AG09319 (cell line): ENCODE results near the gene CD44.

Experiments used
- DNase-seq: peaks from one replicate; pipeline ENCODE4 v3.0.0-alpha.2; 2010; ENCODE audit warnings: low read depth; ENCODE audit errors: extremely low read depth
- CTCF ChIP-seq: IDR thresholded peaks from 2 replicates; pipeline ENCODE4 v1.5.1; 2011; ENCODE audit warnings: low read depth, mild to moderate bottlenecking, inconsistent platforms, low read length, moderate library complexity

Gene CD44

DNA sequence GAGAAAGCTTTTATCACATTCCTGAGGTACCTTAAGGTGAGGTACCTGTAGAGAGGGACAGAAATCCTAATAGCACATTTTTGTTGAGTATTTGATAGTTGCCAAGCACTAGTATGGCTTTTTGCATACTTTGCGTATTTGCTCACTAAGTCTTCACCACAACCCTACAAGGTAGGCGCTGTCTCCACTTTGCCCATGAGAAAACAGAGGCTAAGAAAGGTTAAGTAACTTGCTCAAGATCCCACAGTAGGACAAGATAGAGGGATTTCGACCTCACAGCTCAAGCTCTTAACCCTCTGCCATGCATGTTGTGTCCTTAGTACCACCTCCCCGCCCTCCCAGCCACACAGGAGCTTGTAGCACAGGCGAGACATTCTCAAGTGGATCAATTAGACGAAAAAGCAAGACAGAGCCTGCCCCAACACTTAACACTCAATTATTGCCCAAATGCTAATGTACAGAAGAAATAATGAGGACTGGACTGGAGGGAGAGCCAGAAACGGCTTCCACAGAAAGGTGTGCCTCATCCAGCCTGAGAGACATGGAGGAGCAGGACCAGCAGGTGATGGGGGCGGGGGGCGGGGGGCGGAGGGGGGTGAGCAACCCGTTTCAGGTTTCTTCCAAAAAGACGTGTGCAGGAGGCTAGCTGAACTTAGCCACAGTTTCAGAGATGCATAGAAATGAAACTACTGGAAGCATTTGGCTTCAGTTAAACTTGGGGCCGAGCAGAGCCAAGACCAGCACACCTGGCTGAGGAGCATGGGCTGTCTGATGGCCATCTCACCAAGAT, 26.7 kb upstream of the CD44 start:
- no peak for TF ChIP-seq CTCF
- no peak for DNase-seq

DNA sequence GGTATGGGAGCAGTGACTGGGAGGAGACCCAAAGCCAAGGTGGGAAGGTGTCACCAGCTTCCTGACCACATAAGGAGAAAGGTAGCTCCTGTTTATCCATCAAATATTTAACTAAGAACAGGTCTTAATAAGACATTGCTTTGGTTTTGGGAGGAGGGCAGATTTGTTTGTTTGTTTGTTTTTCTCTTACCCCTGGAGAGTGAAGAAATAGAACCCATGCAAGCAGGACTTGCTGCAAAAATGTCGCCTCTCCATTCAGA, 26.2 kb upstream of the CD44 start:
- DNase-seq, result no peak

GRCh38 chr11:35114906-35115687, 23.9 kb upstream of the CD44 start:
- TF ChIP-seq CTCF, result no peak
- no peak for DNase-seq

More for the DNA sequence above, 26.2 kb upstream of the CD44 start:
- TF ChIP-seq CTCF, result no peak

GRCh38 chr11:35115688-35116030, 23.3 kb upstream of the CD44 start:
- TF ChIP-seq CTCF, result no peak
- DNase-seq, result no peak

GRCh38 chr11:35116245-35116644, 22.7 kb upstream of the CD44 start:
- TF ChIP-seq CTCF, result no peak
- DNase-seq, result no peak

DNA sequence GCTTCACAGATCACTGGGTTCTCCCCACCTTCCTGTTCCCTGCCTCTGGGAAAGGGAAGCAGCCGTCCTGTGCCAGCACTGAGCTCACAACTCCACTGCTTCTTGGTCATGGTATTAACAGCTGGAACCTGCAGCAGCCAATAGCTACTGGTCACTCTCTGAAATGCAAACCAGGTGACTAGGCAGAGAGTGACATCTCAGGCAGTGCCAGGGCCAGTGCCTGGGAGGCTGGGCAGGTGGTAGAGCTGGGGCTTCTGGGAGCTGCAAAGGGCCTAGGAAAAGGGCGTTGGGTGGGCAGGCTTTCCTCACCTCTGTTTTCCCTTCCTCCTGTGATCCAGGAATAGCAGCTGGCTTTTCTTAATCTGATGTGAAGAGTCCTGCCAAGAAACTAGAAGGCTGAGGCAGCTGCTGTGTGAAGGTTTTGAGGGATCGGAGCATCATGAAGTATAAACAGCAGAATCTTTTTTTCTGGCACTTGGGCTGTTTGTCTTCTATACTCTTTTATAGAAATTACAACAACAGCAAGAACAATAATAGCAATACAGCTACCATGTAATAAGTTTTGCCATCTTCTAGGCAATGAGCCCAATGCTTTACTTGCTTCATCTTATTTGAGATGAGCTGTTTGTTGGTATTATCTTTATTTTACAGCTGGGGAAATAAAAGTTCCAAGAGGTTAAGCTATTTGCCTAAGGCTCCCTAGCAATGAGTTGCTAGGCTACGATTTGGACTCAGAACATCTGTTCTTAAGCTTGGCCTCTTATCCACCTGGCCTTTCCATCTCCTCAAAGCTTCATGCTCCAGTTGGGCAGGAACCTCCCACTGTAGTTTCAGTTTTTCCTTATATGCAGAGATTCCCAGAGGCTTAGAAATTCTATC, 22.0 kb upstream of the CD44 start:
- DNase-seq, result no peak
- no peak for TF ChIP-seq CTCF

DNA sequence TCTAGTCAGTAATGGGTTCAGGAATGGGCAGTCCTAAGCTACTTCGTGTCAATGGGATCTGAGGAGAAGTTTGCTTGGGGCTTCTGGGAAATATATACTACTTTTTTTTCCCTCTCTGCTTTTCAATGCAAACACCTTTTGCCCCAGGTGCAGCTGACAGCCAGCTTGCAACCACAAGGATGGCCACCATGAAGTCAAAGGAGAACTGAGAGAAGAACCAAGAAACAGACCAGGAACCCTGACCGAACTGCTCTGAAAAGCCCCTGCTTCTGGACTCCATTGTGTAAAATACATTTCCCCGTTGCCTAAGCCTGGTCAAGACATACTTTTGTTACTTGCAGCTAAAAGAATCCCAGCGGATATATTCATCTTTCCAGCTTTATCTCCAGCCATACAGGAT, 20.1 kb upstream of the CD44 start:
- no peak for TF ChIP-seq CTCF
- no peak for DNase-seq
